Activated B cell treated with CpG ODN at 0.5 μM for 24 hours (primary cell): ENCODE results near the gene LRRC4C. TPM values are rescaled to one million over a fixed set of nuclear protein-coding genes. Genes with fewer than 3 reads are reported as not detected.

Experiments
- ATAC-seq: fragments of 200-7000 bp; cut with Tn5 transposase; one replicate; pipeline ENCODE4 v1.10.0; 2021; ENCODE audit warnings: low read depth, mild to moderate bottlenecking, moderate library complexity
- CTCF ChIA-PET: fragments of 350-600 bp; sonication (Branson Sonifier 250); formaldehyde crosslinking; loops from one replicate; lab custom pipeline; 2021; ENCODE audit warnings: antibody characterized with exemption; lab: Charles Lee
- POLR2A ChIA-PET: fragments of 350-600 bp; sonication (Branson Sonifier 250); formaldehyde crosslinking; loops from one replicate; lab custom pipeline; 2021; ENCODE audit warnings: antibody characterized with exemption; lab: Charles Lee
- DNase-seq: peaks from one replicate; pipeline ENCODE4 v3.0.0; 2022
- H3K27ac Mint-ChIP-seq: one replicate; pipeline ENCODE4 v1.8.0; 2020; ENCODE audit warnings: mixed read lengths
- H3K27me3 Mint-ChIP-seq: one replicate; pipeline ENCODE4 v1.8.0; 2021; ENCODE audit warnings: mixed read lengths
- H3K36me3 Mint-ChIP-seq: one replicate; pipeline ENCODE4 v1.8.0; 2021; ENCODE audit warnings: low read depth, mixed read lengths
- H3K4me1 Mint-ChIP-seq: one replicate; pipeline ENCODE4 v1.8.0; 2021; ENCODE audit warnings: mixed read lengths
- H3K4me3 Mint-ChIP-seq: one replicate; pipeline ENCODE4 v1.8.0; 2020; ENCODE audit warnings: mild to moderate bottlenecking, mixed read lengths
- H3K9me3 Mint-ChIP-seq: one replicate; pipeline ENCODE4 v1.8.0; 2020; ENCODE audit warnings: mixed read lengths
- intact Hi-C: fragments of 100-400 bp; cut with micrococcal nuclease; formaldehyde crosslinking; loops from one replicate; pipeline ENCODE4 v1.15.1; 2024
- total RNA-seq: library from RNA; stranded (reverse); gene quantifications from 2 replicates; pipeline ENCODE4 v1.2.3, GENCODE V29; 2022
- TF ChIP-seq, protein P1 (sequence below): fragments of 200-600 bp; IDR thresholded peaks from one replicate; pipeline ENCODE4 v1.8.0; 2022; ENCODE audit warnings: antibody characterized with exemption, mild to moderate bottlenecking

The LRRC4C gene
- total RNA-seq, 1 donor from 2014 or later: not detected

- TF ChIP-seq, protein P1, sequence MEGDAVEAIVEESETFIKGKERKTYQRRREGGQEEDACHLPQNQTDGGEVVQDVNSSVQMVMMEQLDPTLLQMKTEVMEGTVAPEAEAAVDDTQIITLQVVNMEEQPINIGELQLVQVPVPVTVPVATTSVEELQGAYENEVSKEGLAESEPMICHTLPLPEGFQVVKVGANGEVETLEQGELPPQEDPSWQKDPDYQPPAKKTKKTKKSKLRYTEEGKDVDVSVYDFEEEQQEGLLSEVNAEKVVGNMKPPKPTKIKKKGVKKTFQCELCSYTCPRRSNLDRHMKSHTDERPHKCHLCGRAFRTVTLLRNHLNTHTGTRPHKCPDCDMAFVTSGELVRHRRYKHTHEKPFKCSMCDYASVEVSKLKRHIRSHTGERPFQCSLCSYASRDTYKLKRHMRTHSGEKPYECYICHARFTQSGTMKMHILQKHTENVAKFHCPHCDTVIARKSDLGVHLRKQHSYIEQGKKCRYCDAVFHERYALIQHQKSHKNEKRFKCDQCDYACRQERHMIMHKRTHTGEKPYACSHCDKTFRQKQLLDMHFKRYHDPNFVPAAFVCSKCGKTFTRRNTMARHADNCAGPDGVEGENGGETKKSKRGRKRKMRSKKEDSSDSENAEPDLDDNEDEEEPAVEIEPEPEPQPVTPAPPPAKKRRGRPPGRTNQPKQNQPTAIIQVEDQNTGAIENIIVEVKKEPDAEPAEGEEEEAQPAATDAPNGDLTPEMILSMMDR: no peak
- Mint-ChIP-seq H3K27ac (no peak overlapping the region), H3K4me3 (no peak overlapping the region), H3K9me3 (no peaks in the 10 kb centered on the region), H3K4me1 (peaks cover 6% of the 10 kb centered on the region), H3K36me3 (no peaks in the 10 kb centered on the region), H3K27me3 (peaks cover 16% of the 10 kb centered on the region)
- intact Hi-C loops: no loop called here
- POLR2A ChIA-PET: no interaction called here
- CTCF ChIA-PET: no interaction called here
- DNase-seq: no peak
- ATAC-seq: no peak
These were observed 1164.7 kb downstream of the LRRC4C start for GRCh38 chr11:40294741-40295140.

- DNase-seq (no peak), ATAC-seq (no peak)
- TF ChIP-seq, protein P1: no peak
- ChIA-PET POLR2A (no interaction called here), CTCF (interaction anchor here (1.2 kb wide), 2 partner anchors 12 to 22 kb away, joined by 3 to 5 read pairs; no protein-coding TSS in a partner anchor)
- intact Hi-C loops: no loop called here
- Mint-ChIP-seq H3K4me1 (peaks cover 6% of the 10 kb centered on the region), H3K27me3 (peaks cover 16% of the 10 kb centered on the region), H3K9me3 (no peaks in the 10 kb centered on the region), H3K36me3 (no peaks in the 10 kb centered on the region), H3K4me3 (no peak overlapping the region), H3K27ac (no peak overlapping the region)
These were observed 1165.1 kb downstream of the LRRC4C start for GRCh38 chr11:40294349-40294735.

DNA sequence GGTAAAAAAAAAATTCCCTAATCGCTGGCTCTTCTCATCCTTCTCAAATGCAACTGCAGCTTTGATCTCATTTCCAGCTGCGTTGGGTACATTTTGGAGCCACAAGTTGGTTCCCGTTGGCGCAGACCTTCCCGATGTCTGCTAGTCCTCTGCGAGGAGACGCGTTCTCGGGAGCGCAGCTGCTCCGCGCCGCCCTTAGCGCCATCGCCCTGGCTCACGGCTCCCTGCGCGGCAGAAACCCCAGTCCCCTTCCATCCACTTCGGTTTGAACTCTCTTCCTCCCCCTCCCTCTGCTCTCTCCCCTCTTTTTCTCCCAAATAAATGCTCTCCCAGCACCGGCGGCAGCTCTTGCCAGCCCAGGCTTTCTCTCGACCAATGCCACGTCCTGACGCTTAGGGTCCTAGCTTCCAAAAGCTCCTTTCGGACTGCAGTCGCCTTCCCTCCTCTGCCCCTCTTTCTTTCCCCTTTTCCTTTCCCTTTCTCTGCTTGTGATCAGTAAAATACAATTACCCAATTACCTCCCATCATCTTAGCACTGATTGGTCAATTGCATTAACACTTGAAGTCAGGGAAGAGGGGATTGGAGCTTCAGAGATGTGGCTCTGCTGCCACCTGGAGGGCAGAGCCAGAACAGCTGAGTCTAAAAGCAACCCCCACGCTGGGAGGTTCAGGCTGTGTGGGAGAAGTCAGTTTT lies 1165.7 kb downstream of the LRRC4C start:
- ATAC-seq (peak; percentile 49), DNase-seq (no peak)
- POLR2A ChIA-PET: no interaction called here
- H3K9me3 Mint-ChIP-seq: no peaks in the 10 kb centered on the region
- H3K4me1 Mint-ChIP-seq: peaks cover 6% of the 10 kb centered on the region
- CTCF ChIA-PET: interaction anchor here (1.2 kb wide), 2 partner anchors 12 to 23 kb away, joined by 3 to 5 read pairs; no protein-coding TSS in a partner anchor
- peaks cover 16% of the 10 kb centered on the region for H3K27me3 Mint-ChIP-seq
- intact Hi-C loops: no loop called here
- peak overlapping the region; percentile 72 for H3K4me3 Mint-ChIP-seq
- H3K27ac Mint-ChIP-seq: no peak overlapping the region
- TF ChIP-seq, protein P1: no peak
- no peaks in the 10 kb centered on the region for H3K36me3 Mint-ChIP-seq

DNA sequence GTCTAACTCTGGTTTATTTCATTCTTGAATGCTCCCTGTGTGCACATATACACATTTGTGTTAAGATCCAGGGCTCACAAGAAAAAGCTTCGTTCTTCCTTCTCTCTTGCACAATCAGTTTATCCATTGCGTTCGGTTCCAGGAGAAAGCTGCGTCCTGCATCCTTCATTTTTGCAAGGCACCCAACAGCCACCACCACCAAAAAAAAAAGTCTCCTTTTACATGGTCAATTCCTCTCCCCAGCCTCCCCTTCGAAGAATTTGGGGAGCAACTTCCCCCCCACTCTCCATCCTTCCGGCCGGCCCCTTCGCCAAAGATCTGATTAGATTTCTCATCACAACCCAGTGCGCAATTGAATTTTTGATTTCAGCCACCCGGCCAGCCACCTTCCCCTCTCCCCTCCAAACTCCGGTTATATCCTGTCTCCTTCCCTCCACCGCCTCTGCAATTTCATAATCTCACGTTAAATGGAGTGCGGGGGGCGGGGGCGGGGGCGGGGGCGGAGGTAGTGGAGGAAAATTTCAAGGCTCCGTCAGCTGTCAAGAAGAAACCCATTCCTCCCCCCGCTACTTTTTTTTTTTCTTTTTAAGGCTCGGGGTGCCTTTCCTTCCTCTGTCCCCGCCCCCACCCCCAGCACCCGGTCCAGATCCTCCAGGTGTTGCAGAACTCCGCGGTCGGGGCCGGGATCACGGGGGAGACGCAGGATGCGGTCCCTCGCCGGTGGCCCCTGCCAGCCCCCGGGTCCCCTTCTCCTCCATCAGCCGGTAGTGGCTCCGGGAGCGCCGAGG lies 1166.5 kb downstream of the LRRC4C start:
- ATAC-seq (no peak), DNase-seq (no peak)
- TF ChIP-seq, protein P1: no peak
- ChIA-PET CTCF (no interaction called here), POLR2A (no interaction called here)
- Mint-ChIP-seq H3K4me3 (no peak overlapping the region), H3K9me3 (no peaks in the 10 kb centered on the region), H3K27me3 (peaks cover 16% of the 10 kb centered on the region), H3K4me1 (peaks cover 6% of the 10 kb centered on the region), H3K27ac (no peak overlapping the region), H3K36me3 (no peaks in the 10 kb centered on the region)
- intact Hi-C loops: no loop called here

- TF ChIP-seq, protein P1: no peak
- H3K9me3 Mint-ChIP-seq: no peaks in the 10 kb centered on the region
- POLR2A ChIA-PET: no interaction called here
- intact Hi-C loops: no loop called here
- no peak for ATAC-seq
- peaks cover 6% of the 10 kb centered on the region for H3K4me1 Mint-ChIP-seq
- no peak for DNase-seq
- H3K27me3 Mint-ChIP-seq: peaks cover 16% of the 10 kb centered on the region
- H3K36me3 Mint-ChIP-seq: no peaks in the 10 kb centered on the region
- no peak overlapping the region for H3K4me3 Mint-ChIP-seq
- CTCF ChIA-PET: no interaction called here
- no peak overlapping the region for H3K27ac Mint-ChIP-seq
These were observed 1167.7 kb downstream of the LRRC4C start for GRCh38 chr11:40291741-40292140.
